Vagina (tissue), 2 donors: ENCODE results near the gene GPR173. TPM values are rescaled to one million over a fixed set of nuclear protein-coding genes. Genes with fewer than 3 reads are reported as not detected.

Source experiments
- DNase-seq, 2 donors: peaks; one replicate each; pipeline ENCODE4 v3.0.0-alpha.2; 2017; ENCODE audit errors: extremely low spot score in 2 of 2
- H3K27ac ChIP-seq: fragments of 200-600 bp; sonication (generic); one replicate; pipeline ENCODE4 v1.5.1; 2019
- H3K27me3 ChIP-seq: fragments of 200-600 bp; sonication (generic); one replicate; pipeline ENCODE4 v1.5.1; 2019
- H3K36me3 ChIP-seq, 2 donors: fragments of 200-600 bp; sonication (generic); one replicate each; pipeline ENCODE4 v1.5.1; 2017 to 2019
- H3K4me1 ChIP-seq: fragments of 200-600 bp; sonication (generic); one replicate; pipeline ENCODE4 v1.5.1; 2019
- H3K4me3 ChIP-seq, 2 donors: fragments of 200-600 bp; sonication (generic); 1 replicate in 1 of 2; 2 replicates in 1 of 2; pipeline ENCODE4 v1.5.1; 2016 to 2019
- H3K9me3 ChIP-seq: fragments of 200-600 bp; sonication (generic); one replicate; pipeline ENCODE4 v1.5.1; 2019
- CTCF ChIP-seq, 3 experiments: fragments of 450-650 bp in 2 of 3; fragments of 200-600 bp in 1 of 3; sonication (generic) in 1 of 3; IDR thresholded peaks; one replicate each; pipeline ENCODE4 v1.5.1; 2017 to 2019; ENCODE audit warnings: antibody characterized with exemption in 3 of 3, mild to moderate bottlenecking in 2 of 3, moderate library complexity in 2 of 3
- POLR2A ChIP-seq, 2 donors: fragments of 450-650 bp; IDR thresholded peaks; one replicate each; pipeline ENCODE4 v1.6.1; 2017; ENCODE audit warnings: antibody characterized with exemption in 2 of 2, mild to moderate bottlenecking in 2 of 2, moderate library complexity in 2 of 2
- POLR2AphosphoS5 ChIP-seq, 2 donors: sonication (generic); formaldehyde crosslinking; IDR thresholded peaks; one replicate each; pipeline ENCODE4 v1.9.0; 2017; ENCODE audit warnings: antibody characterized with exemption in 2 of 2, mild to moderate bottlenecking in 2 of 2, low read depth in 1 of 2; ENCODE audit not compliant: insufficient read depth in 1 of 2
- intact Hi-C: fragments of 100-400 bp; cut with DNase I; formaldehyde crosslinking; loops from one replicate; pipeline ENCODE4 v1.15.1; 2023
- total RNA-seq: library from RNA; depleted of rRNA; stranded (reverse); fragments of >200 nt; gene quantifications from one replicate; pipeline ENCODE4 v1.2.3, GENCODE V29; 2016

Gene GPR173
- total RNA-seq, 1 donor from 2014 or later, result 2.2 TPM

GRCh38 chrX:53039236-53039635 is 9.4 kb upstream of the GPR173 start:
- H3K9me3 ChIP-seq, result no peaks in the 10 kb centered on the region
- TF ChIP-seq CTCF (IDR thresholded peaks at IDR 0.05) (no peak), POLR2AphosphoS5 (IDR thresholded peaks at IDR 0.05; ENCODE audit: insufficient read depth in 1 of 2, low read depth in 1 of 2) (no peak), POLR2A (IDR thresholded peaks at IDR 0.05) (no peak)
- H3K4me1 ChIP-seq, result no peaks in the 10 kb centered on the region
- no peak for DNase-seq
- H3K36me3 ChIP-seq, result no peaks in the 10 kb centered on the region
- H3K27me3 ChIP-seq, result no peaks in the 10 kb centered on the region
- intact Hi-C loops, result no loop called here
- no peak overlapping the region for H3K27ac ChIP-seq
- H3K4me3 ChIP-seq, result no peak overlapping the region

- Histone ChIP-seq H3K4me3 (no peak overlapping the region), H3K36me3 (no peaks in the 10 kb centered on the region), H3K27ac (no peak overlapping the region), H3K4me1 (no peaks in the 10 kb centered on the region), H3K27me3 (no peaks in the 10 kb centered on the region), H3K9me3 (no peaks in the 10 kb centered on the region)
- no peak for DNase-seq
- no peak for TF ChIP-seq POLR2AphosphoS5 (IDR thresholded peaks at IDR 0.05; ENCODE audit: insufficient read depth in 1 of 2, low read depth in 1 of 2)
- no peak for TF ChIP-seq CTCF (IDR thresholded peaks at IDR 0.05)
- TF ChIP-seq POLR2A (IDR thresholded peaks at IDR 0.05), result no peak
- intact Hi-C loops, result no loop called here
These were observed 3.6 kb upstream of the GPR173 start for GRCh38 chrX:53044995-53045394.

GRCh38 chrX:53047228-53047627 is 1.4 kb upstream of the GPR173 start:
- H3K27me3 ChIP-seq, result no peaks in the 10 kb centered on the region
- intact Hi-C loops, result no loop called here
- no peak for DNase-seq
- TF ChIP-seq POLR2AphosphoS5 (IDR thresholded peaks at IDR 0.05; ENCODE audit: insufficient read depth in 1 of 2, low read depth in 1 of 2) (no peak), CTCF (IDR thresholded peaks at IDR 0.05) (no peak), POLR2A (IDR thresholded peaks at IDR 0.05) (no peak)
- no peak overlapping the region for H3K27ac ChIP-seq
- no peaks in the 10 kb centered on the region for H3K9me3 ChIP-seq
- no peaks in the 10 kb centered on the region for H3K4me1 ChIP-seq
- no peak overlapping the region for H3K4me3 ChIP-seq
- no peaks in the 10 kb centered on the region for H3K36me3 ChIP-seq

- H3K4me3 ChIP-seq, result peak overlapping the region; percentile 45 to 48
- no peaks in the 10 kb centered on the region for H3K27me3 ChIP-seq
- intact Hi-C loops, result no loop called here
These were observed 533 bp downstream of the GPR173 start for GRCh38 chrX:53049127-53049517.

GRCh38 chrX:53050841-53051240 is 2.3 kb downstream of the GPR173 start:
- TF ChIP-seq CTCF (IDR thresholded peaks at IDR 0.05) (no peak), POLR2AphosphoS5 (IDR thresholded peaks at IDR 0.05; ENCODE audit: insufficient read depth in 1 of 2, low read depth in 1 of 2) (no peak), POLR2A (IDR thresholded peaks at IDR 0.05) (no peak)
- Histone ChIP-seq H3K27me3 (no peaks in the 10 kb centered on the region), H3K9me3 (no peaks in the 10 kb centered on the region), H3K27ac (no peak overlapping the region), H3K4me3 (no peak overlapping the region), H3K4me1 (no peaks in the 10 kb centered on the region), H3K36me3 (no peaks in the 10 kb centered on the region)
- intact Hi-C loops, result no loop called here
- no peak for DNase-seq

More at GRCh38 chrX:53049127-53049517, 533 bp downstream of the GPR173 start:
- no peaks in the 10 kb centered on the region for H3K9me3 ChIP-seq
- H3K36me3 ChIP-seq, result no peaks in the 10 kb centered on the region
- H3K27ac ChIP-seq, result peak overlapping the region; percentile 71
- TF ChIP-seq CTCF (IDR thresholded peaks at IDR 0.05) (no peak), POLR2A (IDR thresholded peaks at IDR 0.05) (no peak), POLR2AphosphoS5 (IDR thresholded peaks at IDR 0.05; ENCODE audit: insufficient read depth in 1 of 2, low read depth in 1 of 2) (no peak)
- no peaks in the 10 kb centered on the region for H3K4me1 ChIP-seq
- no peak for DNase-seq
